ENCODE results near the gene OAS1. TPM values are rescaled to one million over a fixed set of nuclear protein-coding genes. Genes with fewer than 3 reads are reported as not detected.

OAS1 gene
- total and polyA plus RNA-seq, 2 of the 8 experiments (the other 6 are each of a cell fraction or from before 2014, with no cell fraction given) = 0.23 TPM; not detected in 1

GRCh38 chr12:112892856-112893255 lies 13.9 kb upstream of the OAS1 start:
- Histone ChIP-seq H3K4me1 (replicated peaks in 1 of 4; ENCODE audit: control insufficient read depth in 3 of 4, insufficient read depth in 4 of 4, low read length in 3 of 4) (peaks cover 0 to 2% (median 0%) of the 10 kb centered on the region in 4 experiments; a peak in 1 of 7 replicates), H3K36me3 (ENCODE audit: control insufficient read depth in 2 of 4, insufficient read depth in 4 of 4, low read length in 3 of 4) (no peaks in the 10 kb centered on the region; a peak in 2 of 8 replicates), H3K4me3 (ENCODE audit: extremely low read depth in 1 of 4, insufficient read depth in 2 of 4, low read depth in 3 of 4, low read length in 4 of 4) (no peak overlapping the region), H3K14ac (ENCODE audit: insufficient read length) (no peak overlapping the region), H3K79me2 (ENCODE audit: control insufficient read depth in 1 of 2, insufficient read depth in 2 of 2, low read length in 2 of 2) (no peaks in the 10 kb centered on the region), H3K27me3 (replicated peaks in 1 of 4; ENCODE audit: control insufficient read depth in 3 of 4, extremely low read depth in 1 of 4, insufficient read depth in 3 of 4, low read length in 3 of 4) (no peaks in the 10 kb centered on the region), H2BK120ac (replicated peaks; ENCODE audit: low read depth, low read length) (no peak overlapping the region), H4K91ac (replicated peaks; ENCODE audit: insufficient read length, low read length) (no peak overlapping the region), H2AFZ (ENCODE audit: low read length) (no peak overlapping the region), H3K18ac (ENCODE audit: extremely low read depth, low read length) (no peak overlapping the region), H3K23ac (ENCODE audit: insufficient read length) (no peak overlapping the region), H3K27ac (ENCODE audit: low read depth, low read length) (no peak overlapping the region), H3K9ac (replicated peaks in 1 of 4; ENCODE audit: extremely low read depth in 1 of 4, low read depth in 3 of 4, low read length in 3 of 4) (no peak overlapping the region), H3K79me1 (ENCODE audit: low read depth, low read length) (no peaks in the 10 kb centered on the region), H4K8ac (ENCODE audit: extremely low read depth, insufficient read depth, low read length) (no peak overlapping the region), H3K4me2 (ENCODE audit: insufficient read depth in 1 of 2, low read depth in 2 of 2, low read length in 2 of 2) (no peak overlapping the region), H3K9me3 (ENCODE audit: insufficient read depth in 2 of 2, low read depth in 1 of 2, low read length in 1 of 2) (no peaks in the 10 kb centered on the region), H4K5ac (ENCODE audit: insufficient read length, low read depth, low read length) (no peak overlapping the region), H3K4ac (replicated peaks; ENCODE audit: insufficient read length, low read depth, low read length) (no peak overlapping the region), H2AK5ac (ENCODE audit: low read depth, low read length) (no peak overlapping the region), H3K23me2 (ENCODE audit: low read depth, low read length) (no peaks in the 10 kb centered on the region), H2BK20ac (ENCODE audit: low read length) (no peak overlapping the region), H2BK15ac (ENCODE audit: low read length) (no peak overlapping the region), H4K20me1 (replicated peaks in 1 of 2; ENCODE audit: control insufficient read depth in 1 of 2, insufficient read depth in 2 of 2, low read length in 2 of 2) (no peaks in the 10 kb centered on the region), H2BK12ac (ENCODE audit: low read depth, low read length) (no peak overlapping the region), H2BK5ac (ENCODE audit: low read depth, low read length) (no peak overlapping the region), H3K56ac (replicated peaks; ENCODE audit: insufficient read length, low read depth, low read length) (no peak overlapping the region)
- DNase-seq (ENCODE audit: low read depth in 1 of 2, low spot score in 2 of 2) = no peak
- CTCF ChIA-PET (ENCODE audit: partially characterized antibody) = interaction anchor here (0.8 to 1.5 kb wide), 6 partner anchors 8 to 191 kb away, joined by 3 to 6 read pairs (median 4); no protein-coding TSS in a partner anchor
- POLR2A ChIA-PET (ENCODE audit: partially characterized antibody) = no interaction called here
- 77% methylated on average over 2 of the region's 2 CpGs; no CpG with 5 or more reads in 1 of the 2 experiments for WGBS, 2 experiments (ENCODE audit: extremely low coverage in 1 of 2, insufficient coverage in 1 of 2, insufficient read length in 1 of 2, insufficient replicate concordance in 2 of 2, low coverage in 1 of 2, low lambda C conversion rate in 2 of 2, missing lambda C conversion rate in 1 of 2)
- no peak for FAIRE-seq
- no peak for TF ChIP-seq HDAC2 (IDR thresholded peaks at IDR 0.05; ENCODE audit: borderline replicate concordance in 1 of 2, low read depth in 2 of 2, low read length in 2 of 2)
- TF ChIP-seq RNF2 (IDR thresholded peaks at IDR 0.05; ENCODE audit: borderline replicate concordance, low read depth, low read length, missing control alignments, poor library complexity, severe bottlenecking) = no peak
- no peak for TF ChIP-seq JUN (IDR thresholded peaks at IDR 0.05; ENCODE audit: low read depth, low read length)
- TF ChIP-seq SP4 (IDR thresholded peaks at IDR 0.05; ENCODE audit: low read length) = no peak
- TF ChIP-seq RXRA (IDR thresholded peaks at IDR 0.05; ENCODE audit: insufficient read depth, low read depth, low read length) = no peak
- no peak for TF ChIP-seq POU5F1 (IDR thresholded peaks at IDR 0.05; ENCODE audit: low read depth, low read length)
- no peak for TF ChIP-seq FOSL1 (IDR thresholded peaks at IDR 0.05; ENCODE audit: insufficient read depth, low read depth, low read length)
- TF ChIP-seq USF2 (IDR thresholded peaks at IDR 0.05; ENCODE audit: low read length) = no peak
- no peak for TF ChIP-seq PHF8 (conservative IDR thresholded peaks at IDR 0.05; ENCODE audit: low read depth, low read length)
- no peak for TF ChIP-seq SIX5 (IDR thresholded peaks at IDR 0.05; ENCODE audit: low read depth, low read length)
- no peak for TF ChIP-seq NANOG (IDR thresholded peaks at IDR 0.05; ENCODE audit: insufficient read depth, low read depth, low read length, poor library complexity, severe bottlenecking)
- TF ChIP-seq JUND (IDR thresholded peaks at IDR 0.05; ENCODE audit: low read length) = no peak
- TF ChIP-seq KDM1A (IDR thresholded peaks at IDR 0.05; ENCODE audit: borderline replicate concordance, low read length) = no peak
